Stimulated activated CD8-positive, alpha-beta memory T cell treated with anti-CD3 and anti-CD28 coated beads, Interleukin-15, amount 100 ng/mL, for 4 hours (primary cell): ENCODE data around the gene CHST13.

Source experiments
- DNase-seq, 2 donors: peaks; one replicate each; pipeline ENCODE4 v3.0.0-alpha.2; 2020; ENCODE audit warnings: low read depth in 2 of 2

The CHST13 gene

GRCh38 chr3:126540951-126541627 is 17.1 kb downstream of the CHST13 start:
- DNase-seq = no peak

GRCh38 chr3:126541628-126542339 is 17.8 kb downstream of the CHST13 start:
- DNase-seq = no peak

- no peak for DNase-seq
Measured at GRCh38 chr3:126542340-126543241, 18.6 kb downstream of the CHST13 start.

GRCh38 chr3:126543457-126544061 is 19.6 kb downstream of the CHST13 start:
- DNase-seq = no peak

- DNase-seq = no peak
Measured at GRCh38 chr3:126544596-126545281, 20.8 kb downstream of the CHST13 start.

- DNase-seq = no peak
Measured at GRCh38 chr3:126545544-126545943, 21.6 kb downstream of the CHST13 start.

GRCh38 chr3:126546013-126546412 is 22.1 kb downstream of the CHST13 start:
- DNase-seq = no peak

GRCh38 chr3:126546549-126547239 is 22.7 kb downstream of the CHST13 start:
- no peak for DNase-seq

- no peak for DNase-seq
Measured at GRCh38 chr3:126547721-126548120, 23.8 kb downstream of the CHST13 start.

GRCh38 chr3:126548556-126549466 is 24.9 kb downstream of the CHST13 start:
- no peak for DNase-seq

GRCh38 chr3:126549861-126550487 is 26.0 kb downstream of the CHST13 start:
- DNase-seq = no peak

- DNase-seq = no peak
Measured at GRCh38 chr3:126550488-126551051, 26.6 kb downstream of the CHST13 start.

- no peak for DNase-seq
Measured at GRCh38 chr3:126551121-126551838, 27.3 kb downstream of the CHST13 start.

- no peak for DNase-seq
Measured at GRCh38 chr3:126551839-126552687, 28.1 kb downstream of the CHST13 start.

GRCh38 chr3:126552688-126553283 is 28.8 kb downstream of the CHST13 start:
- DNase-seq = no peak

GRCh38 chr3:126553284-126554084 is 29.5 kb downstream of the CHST13 start:
- DNase-seq = no peak
